Measurements from ENCODE around the gene AGAP9. TPM values are rescaled to one million over a fixed set of nuclear protein-coding genes. Genes with fewer than 3 reads are reported as not detected.

Gene AGAP9
- total RNA-seq, 1 experiment from 2014 or later = 7.4 TPM

Other genes with a start within 250 kb of the AGAP9 start
- gene GDF10, start 223.4 kb downstream of the AGAP9 start, total RNA-seq (2021; ENCODE audit: unreplicated experiment) = not detected
- not detected for gene GDF2, start 201.2 kb downstream of the AGAP9 start, total RNA-seq (2021; ENCODE audit: unreplicated experiment)
- not detected for gene RBP3, start 175.3 kb downstream of the AGAP9 start, total RNA-seq (2021; ENCODE audit: unreplicated experiment)
- 3.9 TPM for gene ZNF488, start 139.3 kb downstream of the AGAP9 start, total RNA-seq (2021; ENCODE audit: unreplicated experiment)
- 0.25 TPM for gene ANXA8, start 39.5 kb downstream of the AGAP9 start, total RNA-seq (2021; ENCODE audit: unreplicated experiment)
- not detected for gene FAM25G, start 31.9 kb downstream of the AGAP9 start, total RNA-seq (2021; ENCODE audit: unreplicated experiment)
- 0.37 TPM for gene SYT15B, start 240.0 kb upstream of the AGAP9 start, total RNA-seq (2021; ENCODE audit: unreplicated experiment)